Stimulated activated CD4-positive, alpha-beta T cell treated with anti-CD3 and anti-CD28 coated beads, Interleukin-2, amount 100 ng/mL, for 4 hours (primary cell): ENCODE data around the gene CX3CL1.
"Not testable (repeated sequence)": the region's sequence is repeated elsewhere in the genome, so short reads cannot be mapped to it uniquely, and the experiment has no call there.

Experiments
- DNase-seq: peaks from one replicate; pipeline ENCODE4 v3.0.0-alpha.2; 2020; ENCODE audit warnings: low read depth

The CX3CL1 gene

DNA sequence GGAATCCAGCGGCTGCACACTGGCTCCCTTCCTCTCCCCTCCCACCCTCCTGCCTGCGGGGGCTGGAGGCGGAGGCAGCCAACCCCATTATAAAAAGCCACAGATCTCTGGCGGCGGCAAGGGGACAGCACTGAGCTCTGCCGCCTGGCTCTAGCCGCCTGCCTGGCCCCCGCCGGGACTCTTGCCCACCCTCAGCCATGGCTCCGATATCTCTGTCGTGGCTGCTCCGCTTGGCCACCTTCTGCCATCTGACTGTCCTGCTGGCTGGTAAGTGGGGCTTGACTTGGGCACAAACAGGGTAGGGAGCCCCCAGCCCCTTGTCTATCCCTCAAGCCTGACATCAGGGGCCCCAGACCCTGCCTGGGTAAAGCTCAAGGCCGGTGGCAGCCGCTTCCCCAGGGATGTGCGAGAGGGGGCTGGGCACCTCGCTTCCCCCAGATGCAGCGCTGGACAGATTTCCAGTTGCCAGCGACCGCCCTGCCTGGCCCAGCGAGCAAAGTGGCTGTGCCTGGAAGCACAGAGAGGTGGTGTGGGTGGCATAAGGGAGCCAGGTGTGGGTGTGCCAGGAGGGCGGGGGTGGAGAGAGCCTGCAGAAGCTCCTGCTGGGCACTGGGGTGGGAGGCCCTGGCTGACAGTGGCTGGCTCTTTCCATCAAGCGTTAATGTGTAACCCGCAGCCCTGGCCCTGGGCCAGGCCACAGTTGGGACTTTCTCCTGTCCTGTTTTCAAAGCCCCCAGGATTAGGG, at the start of gene CX3CL1:
Gene CX3CL1, plus strand, starts transcription at position 119 of the 745 bp plus-strand sequence. Its CDS starts 79 bp downstream, at position 198.
- DNase-seq, result no peak

DNA sequence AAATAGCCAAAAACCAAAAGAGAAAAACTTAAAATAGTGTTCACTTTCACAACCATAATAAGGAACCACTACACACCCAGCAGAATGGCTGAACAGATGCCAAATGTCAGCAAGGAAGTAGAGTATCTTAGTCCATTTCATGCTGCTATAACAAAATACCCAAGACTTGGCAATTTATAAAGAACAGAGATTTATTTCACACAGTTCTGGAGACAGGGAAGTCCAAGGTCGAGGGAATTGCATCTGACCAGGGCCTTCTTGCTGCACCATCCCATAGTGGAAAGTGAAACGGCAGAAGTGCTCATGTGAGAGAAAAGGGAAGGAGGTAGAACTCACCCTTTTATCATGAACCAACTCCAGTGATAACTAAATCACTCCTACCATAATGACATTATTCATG, 47.5 kb upstream of the CX3CL1 start:
- no peak for DNase-seq

DNA sequence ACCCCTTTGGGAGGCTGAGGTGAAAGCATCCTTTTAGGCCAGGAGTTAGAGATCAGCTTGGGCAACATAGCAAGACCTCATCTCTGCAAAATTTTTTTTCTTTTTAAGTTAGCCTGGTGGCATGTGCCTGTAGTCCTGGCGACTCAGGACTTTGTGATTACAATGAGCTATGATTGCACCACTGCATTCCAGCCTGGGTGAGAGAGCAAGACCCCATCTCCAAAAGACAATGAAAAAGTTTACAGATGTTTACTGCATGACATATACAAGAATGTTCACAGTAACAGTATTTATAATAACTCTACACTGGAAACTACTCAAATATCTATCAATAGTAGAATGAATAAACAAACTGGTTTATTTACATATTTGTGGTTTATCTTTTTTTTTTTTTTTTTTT, 46.8 kb upstream of the CX3CL1 start:
- DNase-seq, result no peak

DNA sequence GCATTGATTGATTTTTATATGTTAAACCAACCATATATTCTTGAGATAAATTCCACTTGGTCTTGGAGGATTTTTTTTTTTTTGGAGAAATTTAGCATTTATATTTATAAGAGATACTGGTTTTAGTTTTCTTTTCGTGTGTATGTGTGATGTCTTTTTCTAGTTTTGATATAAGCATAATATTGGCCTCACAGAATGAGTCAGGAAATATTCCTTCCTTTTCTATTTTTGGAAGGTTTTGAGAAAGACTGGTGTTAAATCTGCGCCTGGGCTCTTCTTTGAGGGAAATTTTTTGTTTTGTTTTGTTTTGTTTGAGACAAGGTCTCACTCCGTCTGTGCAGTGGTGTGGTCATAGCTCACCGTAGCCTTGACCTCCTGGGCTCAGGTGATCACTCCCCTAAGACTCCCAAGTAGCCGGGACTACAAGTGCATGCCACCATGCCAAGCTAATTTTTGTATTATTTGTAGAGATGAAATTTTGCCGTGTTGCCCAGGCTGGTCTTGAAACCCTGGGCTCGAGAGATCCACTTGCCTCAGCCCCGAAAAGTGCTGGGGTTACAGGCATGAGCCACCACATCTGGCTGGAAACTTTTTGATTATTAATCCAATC, 42.5 kb upstream of the CX3CL1 start:
- DNase-seq, result no peak

DNA sequence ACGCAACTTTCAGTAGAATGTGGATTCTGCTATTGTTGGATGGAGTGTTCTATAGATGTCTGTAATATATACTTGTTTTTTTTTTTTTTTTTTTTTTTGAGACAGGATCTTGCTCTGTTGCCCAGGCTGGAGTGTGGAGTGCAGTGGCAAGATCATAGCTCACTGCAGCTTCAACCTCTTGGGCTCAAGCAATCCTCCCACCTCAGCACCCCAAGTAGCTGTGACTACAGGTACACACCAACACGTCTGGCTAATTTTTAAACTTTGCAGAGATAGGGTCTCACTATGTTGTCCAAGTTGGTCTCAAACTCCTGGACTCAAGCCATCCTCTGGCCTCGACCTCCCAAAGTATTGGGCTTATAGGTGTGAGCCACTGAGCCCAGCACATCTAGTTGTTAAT, 40.9 kb upstream of the CX3CL1 start:
- no peak for DNase-seq

DNA sequence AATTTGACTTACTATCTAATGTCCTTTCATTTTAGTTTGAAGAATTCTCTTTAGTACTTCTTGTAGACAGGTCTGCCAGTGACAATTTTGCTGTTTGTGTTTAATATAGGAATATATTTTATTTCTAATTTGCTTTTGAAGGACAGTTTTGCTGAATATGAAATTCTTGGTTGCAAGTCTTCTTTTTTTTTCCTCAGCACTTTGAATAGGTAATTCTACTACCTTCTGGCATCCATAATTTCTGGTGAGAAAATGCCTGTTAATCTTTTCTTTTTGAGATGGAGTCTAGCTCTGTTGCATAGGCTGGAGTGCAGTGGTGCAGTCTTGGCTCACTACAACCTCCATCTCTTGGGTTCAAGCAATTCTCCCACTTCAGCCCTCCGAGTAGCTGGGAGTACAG, 38.9 kb upstream of the CX3CL1 start:
- DNase-seq, result no peak

DNA sequence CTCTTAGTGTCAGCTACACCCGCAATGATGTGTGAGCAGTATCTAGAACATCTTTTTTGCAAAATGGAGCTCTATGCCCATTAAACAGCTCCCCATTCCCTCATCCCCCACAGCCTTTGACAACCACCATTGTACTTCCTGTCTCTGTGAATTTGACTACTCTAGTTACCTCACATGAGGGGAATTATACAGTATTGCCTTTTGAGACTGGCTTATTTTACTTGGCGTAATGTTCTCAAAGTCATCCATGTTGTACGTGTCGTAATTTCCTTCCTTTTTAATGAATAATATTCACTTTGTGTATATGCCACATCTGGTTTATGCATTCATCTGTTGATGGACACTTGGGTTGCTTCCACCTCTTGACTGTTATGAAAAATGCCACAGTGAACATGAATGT, 36.9 kb upstream of the CX3CL1 start:
- DNase-seq, result no peak

DNA sequence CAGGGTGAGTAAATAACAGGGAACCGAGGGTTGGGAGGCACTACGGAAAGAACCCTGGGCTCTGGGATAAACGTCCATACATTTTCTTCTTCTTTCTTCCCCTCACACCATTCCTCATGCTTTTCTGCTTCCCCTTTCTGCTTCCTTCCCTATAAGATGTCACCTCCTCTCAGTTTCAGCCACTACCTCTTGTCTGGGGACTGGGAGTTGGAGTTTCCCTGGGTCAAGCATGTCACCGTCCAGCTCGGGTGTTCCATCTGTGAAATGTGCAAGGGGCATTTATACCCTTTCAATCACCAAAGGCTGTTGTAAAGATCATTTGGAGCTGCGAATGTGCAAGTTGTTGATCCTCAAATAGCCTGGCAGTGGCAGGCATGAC, 31.2 kb upstream of the CX3CL1 start:
- DNase-seq, result no peak

DNA sequence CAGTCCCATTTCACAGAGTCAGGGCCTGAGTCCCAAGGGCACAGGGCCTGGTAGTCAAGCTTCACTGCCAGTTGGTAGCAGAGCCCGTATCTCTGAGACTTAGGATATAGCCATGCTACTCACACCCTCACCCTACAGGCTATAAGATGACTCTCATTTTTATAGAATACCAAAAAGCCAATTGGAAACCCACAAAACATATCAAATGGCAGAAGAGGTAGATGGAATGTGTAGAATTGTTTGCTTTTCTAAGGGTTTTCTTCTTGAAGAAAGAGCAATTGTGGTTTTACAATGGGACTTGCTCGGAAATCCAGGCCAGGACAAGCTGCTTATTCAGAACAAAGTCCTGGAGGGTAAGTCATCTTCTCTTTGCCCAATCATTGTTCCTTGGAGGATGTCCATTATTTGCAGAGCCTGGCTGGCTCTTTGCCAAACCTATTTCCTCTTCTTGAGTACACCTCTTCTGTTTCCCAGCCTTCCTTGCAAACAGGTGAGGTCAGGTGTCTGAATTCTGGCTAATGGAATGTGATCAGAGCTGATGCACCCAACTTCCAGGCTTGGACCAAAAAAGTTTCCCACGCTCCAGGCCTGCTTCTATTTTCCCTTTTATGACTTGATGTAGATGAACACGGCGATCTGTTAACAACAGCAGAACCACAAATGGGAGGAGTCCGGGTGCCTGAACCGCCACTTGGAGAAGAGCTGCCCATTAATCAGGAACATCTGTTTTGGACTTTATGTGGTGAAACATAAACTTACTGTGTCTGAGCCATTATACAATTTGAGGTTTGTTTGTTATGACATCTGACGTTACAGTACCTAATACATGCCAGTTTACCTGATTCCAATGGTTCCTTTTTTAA, 30.6 kb upstream of the CX3CL1 start:
- no peak for DNase-seq

DNA sequence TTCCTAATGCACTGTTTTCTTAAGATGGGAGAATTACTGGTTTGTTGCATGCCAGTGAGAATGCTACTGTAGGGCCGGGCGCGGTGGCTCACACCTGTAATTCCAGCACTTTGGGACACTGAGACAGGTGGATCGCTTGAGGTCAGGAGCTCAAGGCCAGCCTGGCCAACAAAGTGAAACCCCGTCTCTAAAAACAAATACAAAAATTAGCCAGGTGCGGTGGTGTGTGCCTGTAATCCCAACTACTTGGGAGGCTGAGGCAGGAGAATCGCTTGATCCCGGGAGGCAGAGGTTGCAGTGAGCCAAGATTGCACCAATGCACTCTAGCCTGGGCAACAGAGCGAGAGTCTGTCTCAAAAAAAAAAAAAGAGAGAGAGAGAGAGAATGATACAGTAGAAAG, 29.7 kb upstream of the CX3CL1 start:
- DNase-seq, result not testable (repeated sequence)

DNA sequence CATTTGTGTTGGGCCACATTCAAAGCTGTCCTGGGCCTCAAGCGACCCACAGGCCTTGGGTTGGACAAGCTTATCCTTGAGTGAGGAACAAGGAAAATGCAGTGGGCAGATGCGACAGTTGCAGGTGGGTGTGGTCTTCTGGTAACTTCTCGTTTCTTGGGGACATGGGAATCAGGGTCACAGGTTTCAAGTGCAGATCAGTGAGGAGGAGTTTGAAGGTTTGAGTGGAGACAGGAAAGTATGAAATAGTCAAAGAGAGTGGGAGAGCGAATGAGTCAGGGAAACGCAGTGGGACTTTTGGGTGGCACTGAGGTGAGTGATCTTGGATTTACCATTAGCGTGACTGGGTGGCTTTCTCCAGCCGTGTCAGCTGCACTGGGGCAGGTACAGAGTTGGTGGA, 29.1 kb upstream of the CX3CL1 start:
- no peak for DNase-seq

DNA sequence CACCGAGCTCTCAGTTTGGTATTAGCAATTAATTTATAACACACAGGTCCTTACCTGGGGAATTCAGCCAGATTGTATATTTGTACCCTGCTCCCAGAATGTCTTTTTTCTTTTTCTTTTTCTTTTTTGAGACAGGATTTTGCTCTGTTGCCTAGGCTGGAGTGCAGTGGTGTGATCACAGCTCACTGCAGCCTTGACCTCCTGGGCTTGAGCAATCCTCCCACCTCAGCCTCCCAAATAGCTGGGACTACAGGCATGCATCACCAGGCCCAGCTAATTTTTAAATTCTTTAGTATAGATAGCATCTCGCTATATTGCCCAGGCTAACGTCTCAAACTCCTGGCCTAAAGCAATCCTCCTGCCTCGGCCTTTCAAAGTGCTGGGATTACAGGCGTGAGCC, 28.2 kb upstream of the CX3CL1 start:
- DNase-seq, result not testable (repeated sequence)

DNA sequence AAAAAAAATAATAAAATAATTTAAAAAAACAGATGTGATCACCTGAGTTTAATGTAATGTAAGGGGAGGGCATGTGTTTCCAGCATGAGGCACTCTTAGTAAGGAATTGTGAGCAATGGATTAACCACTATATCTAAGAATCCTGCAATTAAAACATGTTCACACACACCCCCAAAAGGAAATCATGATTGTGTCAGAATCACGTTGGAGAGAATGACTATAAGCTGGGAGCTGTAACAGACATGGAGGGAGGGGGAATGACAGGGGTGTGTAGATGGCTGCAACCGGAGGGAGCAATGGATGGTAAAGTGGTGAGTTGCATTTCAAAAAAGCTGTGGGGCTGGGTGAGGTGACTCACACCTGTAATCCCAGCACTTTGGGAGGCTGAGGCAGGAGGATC, 27.3 kb upstream of the CX3CL1 start:
- DNase-seq, result no peak

DNA sequence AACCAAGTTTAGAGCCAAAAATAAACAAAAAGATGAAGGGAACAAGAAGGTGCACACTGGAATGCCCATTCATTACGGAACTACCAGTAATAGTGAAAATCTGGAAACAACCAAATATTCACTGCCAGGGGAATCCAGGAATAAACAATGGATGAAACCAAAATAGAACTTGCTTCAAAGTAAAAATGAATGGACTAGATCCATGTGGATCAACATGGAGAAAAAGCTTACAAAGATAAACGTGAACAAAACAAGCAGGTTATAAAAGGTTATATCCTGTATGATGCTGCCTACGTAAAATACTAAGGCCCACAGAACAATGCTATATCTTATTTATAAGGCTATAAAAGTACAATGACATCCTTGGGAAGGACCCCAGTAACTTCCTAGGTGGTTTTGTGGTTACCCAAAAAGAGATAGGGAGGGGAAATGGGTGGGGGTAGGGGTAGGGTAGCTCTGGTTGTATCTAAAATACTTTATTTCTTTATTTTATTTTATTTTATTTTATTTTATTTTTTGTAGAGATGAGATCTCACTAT, 26.6 kb upstream of the CX3CL1 start:
- DNase-seq, result no peak

DNA sequence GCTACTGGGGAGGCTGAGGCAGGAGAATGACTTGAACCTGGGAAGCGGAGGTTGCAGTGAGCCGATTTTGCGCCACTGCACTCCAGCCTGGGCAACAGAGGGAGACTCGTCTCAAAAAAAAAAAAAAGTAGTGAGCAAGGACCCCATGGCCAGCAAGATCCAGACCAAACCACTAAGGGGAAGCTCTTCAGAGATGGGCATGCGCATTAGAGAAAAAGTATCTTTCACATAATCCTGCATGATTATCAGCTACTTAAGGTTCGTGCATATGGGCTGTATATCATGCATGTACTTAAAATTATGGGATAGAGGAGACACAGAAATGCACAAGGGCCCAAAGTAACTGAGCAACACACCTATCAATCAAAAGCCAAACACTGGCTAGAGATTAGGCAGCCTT, 24.4 kb upstream of the CX3CL1 start:
- DNase-seq, result no peak

DNA sequence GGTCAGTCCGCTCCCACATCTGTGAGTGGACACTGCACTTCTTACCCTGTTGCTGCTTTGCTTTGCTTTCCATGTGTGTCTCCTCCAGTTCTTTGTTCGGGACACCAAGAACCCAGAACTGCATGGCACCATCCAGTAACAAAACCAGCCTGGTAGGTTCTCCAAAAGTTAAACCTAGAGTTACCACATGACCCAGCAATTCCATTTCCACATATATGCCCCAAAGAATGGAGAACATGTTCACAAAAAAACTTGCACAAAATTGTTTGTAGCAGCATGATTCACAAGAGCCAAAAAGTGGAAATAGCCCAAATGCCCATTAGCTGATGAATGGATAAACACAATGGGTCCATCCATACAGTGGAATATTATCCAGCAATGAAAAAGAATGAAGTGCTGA, 24.0 kb upstream of the CX3CL1 start:
- no peak for DNase-seq

DNA sequence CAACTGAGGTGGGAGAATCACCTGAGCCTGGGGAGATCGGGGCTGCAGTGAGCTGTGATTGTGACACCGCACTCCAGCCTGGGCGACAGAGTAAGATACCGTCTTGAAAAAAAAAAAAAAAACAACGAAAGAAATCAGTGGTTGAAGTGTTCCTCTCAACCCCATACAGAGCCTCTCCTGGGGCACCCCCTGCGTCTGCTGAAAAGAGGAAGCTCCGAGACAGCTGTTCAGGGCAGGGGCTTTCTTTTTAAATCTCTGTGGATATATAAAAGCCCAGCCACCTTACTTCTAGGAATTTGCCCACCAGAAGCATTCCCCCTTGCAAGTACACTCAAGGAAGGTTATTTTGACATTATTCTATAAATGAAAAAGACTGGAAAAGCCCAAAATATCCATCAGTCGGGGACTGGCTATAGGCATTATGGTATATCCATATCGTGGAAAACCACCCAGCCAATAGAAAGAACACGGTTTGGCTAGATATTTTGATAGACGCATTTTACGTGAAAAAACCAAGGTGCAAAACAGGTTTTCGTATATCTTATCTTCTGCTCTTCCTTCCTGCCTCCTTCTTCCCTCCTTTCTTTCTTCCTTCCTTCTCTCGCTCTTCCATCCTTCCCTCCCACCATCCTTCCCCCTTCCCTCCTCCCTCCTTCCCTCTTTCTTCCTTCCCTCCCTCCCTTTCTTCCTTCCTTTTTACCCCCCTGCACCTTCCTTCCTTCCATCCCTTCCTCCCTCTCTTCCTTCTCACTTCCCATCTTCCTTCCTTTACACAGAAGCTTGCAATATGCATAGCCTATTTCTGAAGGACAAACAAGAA, 22.9 kb upstream of the CX3CL1 start:
- DNase-seq, result no peak

DNA sequence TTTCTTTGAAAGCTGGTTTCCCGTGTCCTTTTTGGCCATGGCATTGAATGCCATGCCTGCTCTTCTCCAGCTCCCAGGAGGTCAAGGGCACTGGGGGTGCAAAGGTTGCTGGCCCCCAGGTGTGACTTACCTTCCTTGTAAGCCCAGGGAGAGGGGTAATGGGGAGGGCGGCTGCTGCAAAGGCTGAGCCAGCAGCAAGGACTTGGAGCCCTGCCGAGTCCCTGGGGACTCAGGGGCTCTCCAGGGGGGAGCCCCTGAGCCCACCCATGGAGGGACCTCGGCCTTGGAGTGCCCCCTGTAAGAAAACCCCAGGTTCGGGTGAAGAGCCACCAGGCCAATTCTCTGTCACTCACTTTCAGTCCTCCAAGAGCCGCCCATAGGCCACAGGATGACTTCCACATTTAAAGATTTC, 19.6 kb upstream of the CX3CL1 start:
- DNase-seq, result no peak

DNA sequence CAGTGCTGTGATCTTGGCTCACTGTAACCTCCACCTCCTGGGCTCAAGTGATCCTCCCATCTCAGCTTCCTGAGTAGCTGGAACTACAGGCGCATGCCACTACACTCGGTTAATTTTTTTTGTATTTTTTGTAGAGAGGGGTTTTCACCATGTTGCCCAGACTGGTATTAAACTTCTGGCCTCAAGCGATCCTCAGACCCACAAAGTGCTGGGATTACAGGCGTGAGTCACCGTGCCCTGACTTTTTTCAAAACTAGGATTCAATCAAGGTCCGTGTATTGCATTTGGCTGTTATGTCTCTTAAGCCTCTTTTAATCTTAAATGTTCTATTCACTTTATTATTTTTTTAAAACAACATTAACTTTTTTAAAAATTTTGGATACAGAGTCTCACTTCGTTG, 18.0 kb upstream of the CX3CL1 start:
- no peak for DNase-seq

DNA sequence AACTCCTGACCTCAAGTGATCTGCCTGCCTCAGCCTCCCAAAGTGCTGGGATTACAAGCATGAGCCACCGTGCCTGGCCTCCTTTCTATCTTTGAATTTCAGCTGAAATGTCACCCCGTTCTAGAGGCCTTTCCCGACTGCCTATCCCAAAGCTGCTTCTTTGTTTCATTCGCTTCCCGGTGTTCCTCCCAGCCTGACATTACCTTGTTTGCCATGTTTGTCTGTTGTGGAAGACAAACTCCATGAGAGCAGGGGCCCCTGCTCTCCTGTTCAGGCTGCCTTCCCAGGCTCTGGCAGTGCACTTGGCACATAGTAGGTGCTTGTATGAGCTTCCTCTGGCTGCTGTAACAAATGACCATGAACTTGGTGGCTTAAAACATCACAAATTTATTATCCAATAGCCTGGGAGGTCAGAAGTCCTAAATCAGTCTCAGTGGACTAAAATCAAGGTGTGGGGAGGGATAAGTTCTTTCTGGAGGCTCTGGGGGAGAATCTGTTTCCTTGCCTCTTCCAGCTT, 16.3 kb upstream of the CX3CL1 start:
- no peak for DNase-seq

DNA sequence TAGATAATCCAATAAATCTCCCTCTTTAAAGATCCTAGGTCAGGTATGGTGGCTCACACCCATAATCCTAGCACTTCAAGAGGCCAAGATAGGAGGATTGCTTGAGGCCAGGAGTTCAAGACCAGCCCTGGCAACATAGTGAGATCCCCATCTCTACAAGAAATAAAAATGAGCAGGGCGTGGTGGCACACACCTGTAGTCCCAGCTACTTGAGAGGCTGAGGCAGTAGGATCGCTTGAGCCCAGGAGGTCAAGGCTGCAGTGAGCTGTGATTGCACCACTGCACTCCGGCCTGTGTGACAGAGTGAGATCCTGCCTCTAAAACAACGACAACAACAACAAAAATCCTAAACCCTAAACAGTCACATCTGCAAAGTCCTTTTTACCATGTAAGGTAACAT, 15.7 kb upstream of the CX3CL1 start:
- no peak for DNase-seq
